Thyroid gland (tissue), 4 donors: ENCODE measurements around the gene PRTFDC1. TPM values are rescaled to one million over a fixed set of nuclear protein-coding genes. Genes with fewer than 3 reads are reported as not detected.

Experiments used
- DNase-seq, 2 donors: peaks; one replicate each; pipeline ENCODE4 v3.0.0-alpha.2; 2019
- H3K27ac ChIP-seq, 3 donors: fragments of 200-600 bp; sonication (generic); 1 replicate in 2 of 3; 2 replicates in 1 of 3; pipeline ENCODE4 v1.5.1; 2016 to 2019; ENCODE audit warnings: mild to moderate bottlenecking in 1 of 3, moderate library complexity in 1 of 3
- H3K27me3 ChIP-seq: fragments of 200-600 bp; sonication (generic); one replicate; pipeline ENCODE4 v1.5.1; 2019
- H3K36me3 ChIP-seq, 2 donors: fragments of 200-600 bp; sonication (generic); one replicate each; pipeline ENCODE4 v1.5.1; 2016 to 2019
- H3K4me1 ChIP-seq, 2 donors: fragments of 200-600 bp; sonication (generic); one replicate each; pipeline ENCODE4 v1.5.1; 2017 to 2019
- H3K4me3 ChIP-seq, 3 donors: fragments of 200-600 bp; sonication (generic); replicated peaks in 1 of 3; 1 replicate in 2 of 3; 2 replicates in 1 of 3; pipeline ENCODE4 v1.5.1; 2016; ENCODE audit warnings: mild to moderate bottlenecking in 1 of 3
- H3K9me3 ChIP-seq: fragments of 200-600 bp; sonication (generic); one replicate; pipeline ENCODE4 v1.5.1; 2017
- POLR2A ChIP-seq, 2 donors: fragments of 450-650 bp; IDR thresholded peaks; one replicate each; pipeline ENCODE4 v1.6.1; 2017; ENCODE audit warnings: antibody characterized with exemption in 2 of 2, mild to moderate bottlenecking in 2 of 2, moderate library complexity in 1 of 2
- WGBS, 2 donors: methylation state at CpG; one replicate each; pipeline ENCODE4 v1.1.5; 2017; 5-methylcytosine and 5-hydroxymethylcytosine counted together
- intact Hi-C: fragments of 100-400 bp; cut with DNase I; formaldehyde crosslinking; loops from one replicate; pipeline ENCODE4 v1.15.1; 2023
- total RNA-seq, 4 donors: library from RNA; depleted of rRNA; stranded (reverse); fragments of >200 nt; gene quantifications; one replicate each; pipeline ENCODE4 v1.2.3, GENCODE V29; 2016
- TF ChIP-seq, protein P1 (sequence below), 6 experiments: fragments of 200-600 bp in 3 of 6; fragments of 450-650 bp in 3 of 6; sonication (generic) in 3 of 6; IDR thresholded peaks; one replicate each; pipeline ENCODE4 v1.5.1; 2016 to 2019; ENCODE audit warnings: antibody characterized with exemption in 6 of 6, mild to moderate bottlenecking in 2 of 6, inconsistent platforms in 1 of 6, moderate library complexity in 1 of 6

PRTFDC1 gene
- total RNA-seq, 4 donors from 2014 or later, result 2.9 to 8.7 (median 5.6) TPM

DNA sequence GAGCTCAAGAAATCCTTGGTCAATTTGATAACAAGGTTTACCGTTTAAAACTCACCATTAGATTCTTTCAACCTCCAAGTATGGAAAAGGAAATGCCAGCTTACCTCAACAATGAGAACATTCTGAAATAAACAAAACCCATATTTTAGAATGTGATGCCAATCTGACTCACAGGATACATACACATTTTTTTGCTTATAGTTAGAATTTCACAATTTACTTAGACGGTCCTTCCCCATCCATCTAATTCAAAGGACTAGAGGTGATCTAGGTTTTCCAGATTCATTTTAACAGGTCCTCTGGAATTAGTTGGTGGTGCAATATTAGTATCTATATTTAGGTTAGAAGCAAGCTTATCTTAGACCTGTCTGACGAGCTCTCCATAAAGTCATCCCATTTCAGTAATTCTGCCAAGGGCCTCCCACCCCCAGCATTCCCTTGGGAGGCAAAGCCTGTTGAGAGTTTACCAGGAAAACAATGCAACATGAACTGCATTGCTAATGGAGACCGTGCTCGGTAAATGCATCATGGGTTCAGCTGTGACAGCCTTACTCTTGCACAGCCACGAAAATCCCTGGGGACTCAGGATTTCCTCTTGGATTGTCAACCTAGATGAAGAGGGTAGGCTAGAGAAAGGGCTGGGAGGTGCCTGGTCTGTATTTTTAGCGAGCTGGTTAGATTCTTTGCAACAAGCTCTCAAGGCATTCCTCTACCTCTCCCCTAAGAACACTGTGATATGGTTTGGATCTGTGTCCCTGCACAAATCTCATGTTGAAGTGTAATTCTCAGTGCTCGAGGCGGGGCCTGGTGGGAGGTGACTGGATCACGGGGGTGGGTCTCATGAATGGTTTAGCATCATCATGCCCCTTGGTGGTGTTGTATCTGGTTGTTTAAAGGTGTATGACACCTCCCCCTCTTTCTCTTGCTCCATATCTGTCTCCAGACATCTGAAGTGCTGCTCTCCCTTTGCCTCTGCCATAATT is 93.8 kb downstream of the PRTFDC1 start:
- no peak overlapping the region for H3K27ac ChIP-seq
- TF ChIP-seq POLR2A (IDR thresholded peaks at IDR 0.05), result no peak
- TF ChIP-seq, protein P1, sequence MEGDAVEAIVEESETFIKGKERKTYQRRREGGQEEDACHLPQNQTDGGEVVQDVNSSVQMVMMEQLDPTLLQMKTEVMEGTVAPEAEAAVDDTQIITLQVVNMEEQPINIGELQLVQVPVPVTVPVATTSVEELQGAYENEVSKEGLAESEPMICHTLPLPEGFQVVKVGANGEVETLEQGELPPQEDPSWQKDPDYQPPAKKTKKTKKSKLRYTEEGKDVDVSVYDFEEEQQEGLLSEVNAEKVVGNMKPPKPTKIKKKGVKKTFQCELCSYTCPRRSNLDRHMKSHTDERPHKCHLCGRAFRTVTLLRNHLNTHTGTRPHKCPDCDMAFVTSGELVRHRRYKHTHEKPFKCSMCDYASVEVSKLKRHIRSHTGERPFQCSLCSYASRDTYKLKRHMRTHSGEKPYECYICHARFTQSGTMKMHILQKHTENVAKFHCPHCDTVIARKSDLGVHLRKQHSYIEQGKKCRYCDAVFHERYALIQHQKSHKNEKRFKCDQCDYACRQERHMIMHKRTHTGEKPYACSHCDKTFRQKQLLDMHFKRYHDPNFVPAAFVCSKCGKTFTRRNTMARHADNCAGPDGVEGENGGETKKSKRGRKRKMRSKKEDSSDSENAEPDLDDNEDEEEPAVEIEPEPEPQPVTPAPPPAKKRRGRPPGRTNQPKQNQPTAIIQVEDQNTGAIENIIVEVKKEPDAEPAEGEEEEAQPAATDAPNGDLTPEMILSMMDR (IDR thresholded peaks at IDR 0.05), result no peak
- DNase-seq, result no peak
- H3K27me3 ChIP-seq, result no peaks in the 10 kb centered on the region
- H3K9me3 ChIP-seq, result no peaks in the 10 kb centered on the region
- no peaks in the 10 kb centered on the region for H3K4me1 ChIP-seq
- H3K4me3 ChIP-seq, result no peak overlapping the region
- 56 to 65% methylated on average over 7 to 10 of the region's 10 CpGs for WGBS, 2 donors
- intact Hi-C loops, result no loop called here
- no peaks in the 10 kb centered on the region for H3K36me3 ChIP-seq

DNA sequence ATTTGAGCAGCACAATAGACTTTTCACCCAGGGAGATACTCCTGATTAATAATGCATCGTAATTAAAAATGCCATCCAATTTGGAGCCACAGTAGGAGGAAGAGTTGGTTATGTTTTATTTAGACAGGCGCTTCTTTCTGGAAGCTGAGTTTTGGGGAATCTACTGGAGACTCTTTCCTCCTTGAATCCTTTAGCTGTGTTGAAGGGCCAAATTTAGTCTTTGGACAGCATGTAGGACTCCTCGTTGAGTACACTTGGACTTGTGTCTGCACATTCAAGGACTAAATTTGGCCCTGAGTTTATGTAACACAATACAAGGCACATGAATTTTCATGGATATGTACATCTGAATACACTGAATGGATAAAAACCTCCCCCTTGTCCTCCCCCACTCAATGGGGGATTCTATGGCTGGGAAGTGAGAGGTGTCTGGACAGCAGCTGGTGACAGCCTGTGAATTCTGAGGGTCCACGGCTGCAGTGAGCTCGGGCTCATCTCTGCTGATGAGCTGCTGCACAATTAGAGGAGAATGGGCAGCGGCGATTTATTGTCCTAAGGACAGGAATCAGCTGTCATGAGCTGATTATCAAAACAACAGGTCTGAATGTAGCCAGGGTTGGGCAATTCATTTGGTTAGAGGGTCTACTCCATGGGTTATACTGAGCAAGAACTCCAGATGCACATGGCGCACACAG is 95.2 kb downstream of the PRTFDC1 start:
- WGBS, 2 donors, result 87 to 93% methylated on average over 8 of the region's 8 CpGs
- TF ChIP-seq, protein P1 (IDR thresholded peaks at IDR 0.05), result no peak
- no peak for TF ChIP-seq POLR2A (IDR thresholded peaks at IDR 0.05)
- Histone ChIP-seq H3K27ac (no peak overlapping the region), H3K4me1 (no peaks in the 10 kb centered on the region), H3K4me3 (no peak overlapping the region), H3K36me3 (no peaks in the 10 kb centered on the region), H3K27me3 (no peaks in the 10 kb centered on the region), H3K9me3 (no peaks in the 10 kb centered on the region)
- DNase-seq, result no peak
- intact Hi-C loops, result no loop called here

DNA sequence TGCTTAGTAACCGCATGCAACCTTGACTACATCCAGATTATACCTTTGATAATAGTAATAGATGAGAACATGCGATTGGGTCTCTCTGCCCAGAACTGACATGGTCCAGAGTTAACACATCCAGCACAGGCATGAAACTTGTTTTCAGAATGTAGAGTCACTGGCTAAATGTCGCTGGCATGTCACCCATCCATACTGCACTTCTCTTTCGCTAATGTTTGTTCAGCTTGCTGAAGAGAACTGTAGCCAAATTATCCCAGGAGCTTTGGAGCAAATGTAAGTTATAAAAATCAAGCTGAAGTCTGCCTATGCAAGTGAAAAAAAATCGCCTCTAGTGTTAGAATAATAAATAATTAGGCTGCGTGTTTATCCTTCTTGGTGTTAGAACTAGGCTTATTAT is 98.2 kb downstream of the PRTFDC1 start:
- H3K4me3 ChIP-seq, result no peak overlapping the region
- no peaks in the 10 kb centered on the region for H3K27me3 ChIP-seq
- WGBS, 2 donors, result 85 to 90% methylated on average over 6 of the region's 6 CpGs
- intact Hi-C loops, result no loop called here
- no peak for DNase-seq
- no peak overlapping the region for H3K27ac ChIP-seq
- no peaks in the 10 kb centered on the region for H3K4me1 ChIP-seq
- no peaks in the 10 kb centered on the region for H3K36me3 ChIP-seq
- no peaks in the 10 kb centered on the region for H3K9me3 ChIP-seq
- TF ChIP-seq POLR2A (IDR thresholded peaks at IDR 0.05), result no peak
- TF ChIP-seq, protein P1 (IDR thresholded peaks at IDR 0.05), result no peak

DNA sequence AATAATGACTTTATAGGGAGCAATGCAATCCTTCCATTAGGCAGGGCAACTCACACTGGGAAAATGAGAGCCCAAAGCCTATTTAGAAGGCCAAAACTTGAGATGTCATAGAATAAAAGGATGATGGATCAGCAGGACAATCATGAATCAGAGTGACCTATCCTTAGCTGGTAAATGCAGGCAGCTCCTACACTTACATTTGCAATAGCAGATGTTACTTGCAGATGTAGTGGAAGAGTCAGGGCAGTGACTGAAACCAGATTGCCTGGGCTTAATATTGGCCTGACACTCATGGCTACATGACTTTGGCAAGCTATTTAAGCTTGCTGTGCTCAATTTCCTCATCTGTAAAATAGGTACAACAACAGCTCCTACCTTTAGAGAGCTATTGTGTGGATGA is 98.7 kb downstream of the PRTFDC1 start:
- Histone ChIP-seq H3K36me3 (no peaks in the 10 kb centered on the region), H3K4me1 (no peaks in the 10 kb centered on the region), H3K4me3 (no peak overlapping the region), H3K27ac (no peak overlapping the region), H3K9me3 (no peaks in the 10 kb centered on the region), H3K27me3 (no peaks in the 10 kb centered on the region)
- no peak for DNase-seq
- TF ChIP-seq POLR2A (IDR thresholded peaks at IDR 0.05), result no peak
- TF ChIP-seq, protein P1 (IDR thresholded peaks at IDR 0.05), result no peak
- intact Hi-C loops, result no loop called here

DNA sequence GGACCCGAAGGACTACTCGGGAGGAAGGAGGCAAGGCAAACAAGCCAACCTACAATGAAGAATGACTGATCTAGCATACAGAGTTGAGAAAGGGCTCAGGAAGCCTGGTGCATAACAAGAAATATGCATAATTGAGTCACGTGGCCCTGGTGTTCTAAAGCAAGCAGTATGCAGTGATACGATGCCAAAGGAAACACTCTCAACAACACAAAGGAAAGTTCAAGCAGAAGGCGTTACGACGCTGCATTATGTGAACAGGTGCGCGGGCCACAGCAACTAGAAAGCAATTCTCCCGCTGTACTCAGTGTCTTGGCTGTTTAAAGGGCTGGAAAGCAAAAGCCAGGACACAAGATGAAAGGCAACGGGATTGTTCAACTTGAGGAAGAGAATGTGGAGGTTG is 100.8 kb downstream of the PRTFDC1 start:
- WGBS, 2 donors, result 77 to 81% methylated on average over 11 of the region's 11 CpGs
- TF ChIP-seq, protein P1 (IDR thresholded peaks at IDR 0.05), result no peak
- TF ChIP-seq POLR2A (IDR thresholded peaks at IDR 0.05), result no peak
- no peaks in the 10 kb centered on the region for H3K9me3 ChIP-seq
- DNase-seq, result no peak
- intact Hi-C loops, result no loop called here
- H3K4me3 ChIP-seq, result no peak overlapping the region
- H3K4me1 ChIP-seq, result no peaks in the 10 kb centered on the region
- no peak overlapping the region for H3K27ac ChIP-seq
- H3K36me3 ChIP-seq, result no peaks in the 10 kb centered on the region
- H3K27me3 ChIP-seq, result no peaks in the 10 kb centered on the region
